ENCODE results near the gene CSTPP1.
"Not testable (repeated sequence)": the region's sequence is repeated elsewhere in the genome, so short reads cannot be mapped to it uniquely, and the experiment has no call there.

Gene CSTPP1

GRCh38 chr11:47106798-47107411 lies 170.3 kb downstream of the CSTPP1 start:
- peak; percentile 80 for DNase-seq

DNA sequence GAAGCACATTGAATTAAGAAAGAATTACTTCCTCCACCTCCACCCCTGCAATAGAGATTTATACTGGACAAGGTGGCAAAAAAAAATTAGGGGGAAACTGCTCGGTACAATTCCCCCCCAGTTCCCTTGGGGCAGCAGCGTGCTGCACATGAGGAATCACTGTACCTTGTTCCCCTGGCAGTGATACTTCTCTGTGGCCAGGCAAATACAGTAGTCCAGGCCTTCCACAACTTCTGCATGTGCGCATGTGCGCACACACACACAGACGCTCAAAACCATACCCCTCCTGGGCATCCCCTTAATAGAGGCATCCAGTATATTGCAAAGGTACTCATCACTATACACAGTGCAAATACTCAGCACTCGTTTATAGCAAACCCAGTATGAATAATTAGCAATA lies 171.2 kb downstream of the CSTPP1 start:
- peak; percentile 16 for DNase-seq

GRCh38 chr11:47108214-47108613 lies 171.7 kb downstream of the CSTPP1 start:
- no peak for DNase-seq

DNA sequence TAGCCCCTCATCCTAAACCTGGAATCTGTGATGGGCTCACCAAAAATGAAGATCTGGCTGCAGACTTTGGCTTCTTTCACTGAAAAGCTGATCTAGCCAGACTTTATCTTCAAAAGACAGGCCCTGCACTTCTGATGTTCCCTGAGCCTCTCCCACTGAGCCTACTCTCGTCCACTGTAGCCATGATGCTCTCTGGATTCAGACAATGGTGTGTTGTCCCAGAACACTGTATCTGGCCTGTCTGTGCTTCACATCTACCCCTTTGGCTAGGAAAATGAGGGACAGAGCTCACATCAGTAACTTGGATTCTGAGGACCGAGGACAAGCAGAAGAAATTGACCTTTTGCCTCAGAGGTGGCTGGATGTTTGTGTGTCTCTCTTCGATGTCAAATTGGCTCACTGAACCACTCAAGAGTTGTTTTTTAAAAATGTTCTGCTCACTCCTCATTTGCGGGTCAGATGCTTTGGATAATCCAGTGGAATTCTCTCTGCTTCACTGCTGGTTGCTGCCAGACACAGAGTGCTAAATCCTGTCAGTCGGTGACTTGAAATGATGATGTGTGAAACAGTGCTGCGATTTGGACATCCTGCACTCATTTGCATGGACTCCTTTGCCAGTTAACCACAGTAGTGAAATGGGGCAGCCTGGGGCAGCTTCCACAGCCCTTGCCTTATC lies 172.6 kb downstream of the CSTPP1 start:
- DNase-seq = no peak

GRCh38 chr11:47109727-47110246 lies 173.2 kb downstream of the CSTPP1 start:
- DNase-seq = no peak

- DNase-seq = peak; percentile 78
Measured at GRCh38 chr11:47111318-47111804, 174.8 kb downstream of the CSTPP1 start.

- DNase-seq = not testable (repeated sequence)
Measured at GRCh38 chr11:47112941-47113340, 176.4 kb downstream of the CSTPP1 start.

GRCh38 chr11:47118958-47119688 lies 182.6 kb downstream of the CSTPP1 start:
- peak; percentile 34 for DNase-seq

GRCh38 chr11:47121056-47121455 lies 184.5 kb downstream of the CSTPP1 start:
- no peak for DNase-seq

- no peak for DNase-seq
Measured at GRCh38 chr11:47121731-47122130, 185.2 kb downstream of the CSTPP1 start.

- DNase-seq = no peak
Measured at GRCh38 chr11:47123094-47123493, 186.5 kb downstream of the CSTPP1 start.

GRCh38 chr11:47124675-47125074 lies 188.1 kb downstream of the CSTPP1 start:
- no peak for DNase-seq

GRCh38 chr11:47125083-47125482 lies 188.5 kb downstream of the CSTPP1 start:
- DNase-seq = no peak

- DNase-seq = peak; percentile 97
Measured at GRCh38 chr11:47127213-47127612, 190.7 kb downstream of the CSTPP1 start.

DNA sequence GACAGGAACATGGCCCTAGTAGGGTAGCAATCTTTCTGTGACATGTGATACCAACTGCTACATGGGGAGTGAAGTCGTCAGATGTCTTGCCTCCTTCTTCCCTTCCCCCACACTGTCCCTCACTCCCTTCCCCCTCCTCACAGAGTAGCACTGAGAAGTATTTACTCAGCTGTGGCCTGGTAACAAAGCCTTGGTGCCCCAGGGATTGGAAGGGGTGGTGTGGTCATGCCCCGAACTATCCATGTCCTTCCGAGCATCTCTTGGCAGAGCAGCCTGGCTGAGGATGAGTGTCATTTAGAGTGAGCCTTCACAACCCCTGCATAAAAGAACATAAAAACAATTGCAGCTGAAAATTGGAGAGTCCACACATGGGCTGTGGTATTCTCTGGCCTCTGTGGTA lies 194.0 kb downstream of the CSTPP1 start:
- peak; percentile 97 for DNase-seq

GRCh38 chr11:47131136-47131535 lies 194.6 kb downstream of the CSTPP1 start:
- no peak for DNase-seq

DNA sequence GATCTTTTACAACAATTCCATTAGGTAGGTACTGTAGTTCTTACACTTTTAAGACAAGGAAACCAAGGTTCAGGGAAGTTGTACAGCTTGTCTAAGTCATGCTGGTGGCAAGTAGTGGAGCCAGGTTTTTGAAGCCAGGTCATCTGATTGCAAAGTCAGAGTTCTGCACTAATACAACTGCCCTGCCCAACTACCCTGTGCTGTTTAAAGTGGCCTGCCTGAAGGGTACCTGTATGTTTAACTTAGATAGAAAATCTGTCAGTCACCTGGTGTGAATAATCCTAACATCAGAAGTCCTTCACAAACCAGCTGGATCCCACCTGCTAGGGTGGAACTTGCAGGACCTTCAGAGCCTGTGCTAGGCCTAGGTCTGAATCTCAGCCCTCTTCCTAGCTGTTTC lies 195.9 kb downstream of the CSTPP1 start:
- DNase-seq = peak; percentile 28

DNA sequence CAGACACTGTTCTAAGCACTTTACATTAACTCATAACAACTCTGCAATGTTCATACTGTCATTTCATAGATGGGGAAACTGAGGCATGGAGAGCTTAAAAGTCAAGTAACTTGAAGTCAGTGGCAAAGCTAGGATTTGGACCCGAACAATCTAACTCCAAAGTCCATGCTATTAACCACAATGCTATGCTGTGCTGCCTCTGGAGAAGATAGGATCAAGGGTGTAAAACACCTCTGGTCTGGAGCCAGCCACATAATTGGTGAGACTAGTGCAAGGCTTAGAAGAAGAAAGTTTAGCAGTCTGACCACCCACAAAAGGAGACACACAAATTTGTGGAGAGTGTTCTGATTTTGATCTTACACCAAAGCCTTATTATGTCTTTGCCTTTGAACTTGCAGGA lies 196.4 kb downstream of the CSTPP1 start:
- DNase-seq = no peak

DNA sequence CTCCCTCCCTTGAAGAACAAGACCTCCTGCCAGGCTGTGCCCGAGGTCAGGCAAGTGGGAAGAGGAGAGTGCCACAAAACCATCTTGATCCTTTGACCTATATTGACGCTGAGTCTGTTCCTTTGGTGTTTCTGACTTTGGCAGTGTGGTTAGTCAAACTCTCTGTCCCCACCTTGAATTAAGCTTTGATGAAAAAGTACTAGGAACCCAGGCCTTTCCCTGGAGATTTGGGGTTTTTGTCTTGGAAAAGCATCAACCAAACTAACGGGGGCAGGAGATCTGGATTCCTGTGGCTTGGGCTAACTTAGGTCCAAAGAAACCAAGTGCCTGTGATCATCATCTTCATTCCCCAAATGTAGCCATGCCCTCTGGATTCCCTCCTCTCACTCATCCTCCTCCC lies 199.8 kb downstream of the CSTPP1 start:
- no peak for DNase-seq

GRCh38 chr11:47136921-47137320 lies 200.4 kb downstream of the CSTPP1 start:
- DNase-seq = no peak

DNA sequence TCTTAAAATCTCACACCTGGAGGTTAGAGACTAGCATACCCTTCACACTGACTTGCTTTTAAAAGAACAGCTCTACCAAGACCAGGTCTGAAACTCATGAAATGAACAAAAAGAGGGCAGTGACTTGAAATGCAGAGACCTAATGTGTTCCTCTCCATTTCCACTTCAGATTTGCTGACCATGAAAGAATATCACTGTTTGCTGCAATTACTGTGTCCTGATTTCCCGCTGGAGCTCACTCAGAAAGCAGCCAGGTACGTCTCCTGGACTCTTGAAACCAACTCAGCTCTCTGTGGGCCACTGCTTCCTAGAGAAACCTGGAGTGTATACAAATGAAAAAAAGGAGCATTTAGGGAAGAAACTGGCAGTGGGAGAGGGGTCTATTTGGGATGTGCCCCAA lies 200.9 kb downstream of the CSTPP1 start:
- DNase-seq = no peak

GRCh38 chr11:47139878-47140277 lies 203.3 kb downstream of the CSTPP1 start:
- no peak for DNase-seq

GRCh38 chr11:47143322-47143721 lies 206.8 kb downstream of the CSTPP1 start:
- DNase-seq = peak; percentile 72

- no peak for DNase-seq
Measured at GRCh38 chr11:47144541-47144940, 208.0 kb downstream of the CSTPP1 start.

All from NCI-H146 (cell line).